ENCODE results near the gene PRODH.
"Not testable (repeated sequence)": the region's sequence is repeated elsewhere in the genome, so short reads cannot be mapped to it uniquely, and the experiment has no call there.

The PRODH gene

DNA sequence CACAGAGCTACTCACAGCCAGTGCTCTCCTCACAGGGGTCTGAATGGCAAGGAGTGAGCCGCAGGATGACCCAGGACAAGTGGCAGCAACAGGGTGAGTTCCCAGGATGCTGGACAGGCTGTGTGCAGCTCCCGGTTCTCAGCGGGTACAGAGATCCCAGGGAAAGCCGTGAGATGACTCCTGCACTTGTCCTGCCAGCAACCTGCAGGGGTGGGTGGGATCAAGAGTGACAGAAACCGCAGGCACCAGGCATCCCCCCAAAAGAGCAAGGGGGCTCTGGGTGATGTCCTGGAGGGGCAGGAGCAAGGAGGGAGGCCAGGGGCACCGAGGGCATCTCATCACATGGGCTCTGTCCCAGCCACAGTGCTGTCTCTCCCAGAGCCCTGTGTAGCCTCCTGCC lies 15.9 kb upstream of the PRODH start:
- no peak for DNase-seq

DNA sequence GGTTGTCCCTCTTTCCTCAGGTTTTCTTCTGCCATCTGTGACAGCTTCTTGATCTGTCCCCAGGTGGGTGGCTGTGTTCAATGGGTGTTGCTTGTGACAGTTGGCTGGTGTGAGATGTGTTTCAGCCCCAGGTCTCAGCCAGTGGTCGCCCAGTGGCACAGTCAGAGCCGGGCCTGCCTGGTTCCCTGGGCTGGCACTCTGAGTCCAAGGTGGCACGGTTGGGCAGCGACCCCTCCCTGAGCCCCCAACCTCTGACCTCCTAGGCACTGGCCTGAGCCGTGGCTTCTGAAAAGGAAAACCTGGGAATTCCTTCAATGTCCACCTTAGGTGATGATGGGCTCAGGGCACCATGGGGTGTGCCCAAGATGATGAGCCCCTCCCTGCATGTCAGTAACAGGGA lies 14.0 kb upstream of the PRODH start:
- DNase-seq: no peak

DNA sequence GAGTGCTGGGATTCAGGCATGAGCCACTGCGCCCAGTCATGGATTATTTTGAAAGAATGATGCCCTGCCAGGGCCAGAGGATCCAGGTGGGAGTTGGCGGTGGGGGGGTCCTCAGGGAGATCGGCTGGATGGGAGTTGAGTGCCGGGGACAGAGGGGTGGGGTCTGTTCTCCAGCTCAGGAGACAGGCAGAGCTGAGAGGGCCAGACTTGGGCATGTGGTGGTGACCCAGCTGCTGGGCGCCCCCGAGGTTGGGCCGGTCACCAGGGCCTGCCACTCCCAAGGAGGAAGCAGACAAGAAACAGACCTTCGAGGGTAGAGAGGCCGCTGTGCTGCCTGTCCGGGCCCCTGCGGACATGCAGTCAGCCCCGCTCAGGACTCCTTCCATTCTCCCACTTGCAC lies 11.8 kb upstream of the PRODH start:
- DNase-seq: no peak

GRCh38 chr22:18947105-18947504 lies 11.0 kb upstream of the PRODH start:
- not testable (repeated sequence) for DNase-seq

DNA sequence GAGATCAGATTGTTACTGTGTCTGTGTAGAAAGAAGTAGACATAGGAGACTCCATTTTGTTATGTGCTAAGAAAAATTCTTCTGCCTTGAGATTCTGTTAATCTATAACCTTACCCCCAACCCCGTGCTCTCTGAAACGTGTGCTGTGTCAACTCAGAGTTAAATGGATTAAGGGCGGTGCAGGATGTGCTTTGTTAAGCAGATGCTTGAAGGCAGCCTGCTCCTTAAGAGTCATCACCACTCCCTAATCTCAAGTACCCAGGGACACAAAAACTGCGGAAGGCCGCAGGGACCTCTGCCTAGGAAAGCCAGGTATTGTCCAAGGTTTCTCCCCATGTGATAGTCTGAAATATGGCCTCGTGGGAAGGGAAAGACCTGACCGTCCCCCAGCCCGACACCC lies 2.6 kb upstream of the PRODH start:
- DNase-seq: not testable (repeated sequence)

DNA sequence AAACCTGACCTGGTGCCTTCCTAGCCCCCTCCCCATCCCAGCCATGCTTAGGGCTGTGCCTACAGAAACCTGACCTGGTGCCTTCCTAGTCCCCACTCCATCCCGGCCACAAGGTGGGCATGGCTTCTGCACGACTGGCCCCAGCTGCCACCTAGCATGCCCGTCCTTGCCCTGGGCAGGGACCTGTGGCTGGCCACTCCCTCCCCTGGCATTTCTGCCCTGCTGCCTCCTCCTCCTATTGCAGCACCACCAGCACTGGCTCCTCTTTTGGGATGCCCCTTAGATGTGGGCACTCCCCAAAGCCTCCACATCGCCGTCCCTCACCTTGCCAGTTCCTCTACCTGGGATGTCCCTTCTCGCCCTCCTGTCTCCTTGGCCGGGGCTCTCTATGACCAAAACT lies 1.4 kb downstream of the PRODH start:
- DNase-seq: not testable (repeated sequence)

- no peak for DNase-seq
These were observed 2.2 kb downstream of the PRODH start for GRCh38 chr22:18933914-18934313.

DNA sequence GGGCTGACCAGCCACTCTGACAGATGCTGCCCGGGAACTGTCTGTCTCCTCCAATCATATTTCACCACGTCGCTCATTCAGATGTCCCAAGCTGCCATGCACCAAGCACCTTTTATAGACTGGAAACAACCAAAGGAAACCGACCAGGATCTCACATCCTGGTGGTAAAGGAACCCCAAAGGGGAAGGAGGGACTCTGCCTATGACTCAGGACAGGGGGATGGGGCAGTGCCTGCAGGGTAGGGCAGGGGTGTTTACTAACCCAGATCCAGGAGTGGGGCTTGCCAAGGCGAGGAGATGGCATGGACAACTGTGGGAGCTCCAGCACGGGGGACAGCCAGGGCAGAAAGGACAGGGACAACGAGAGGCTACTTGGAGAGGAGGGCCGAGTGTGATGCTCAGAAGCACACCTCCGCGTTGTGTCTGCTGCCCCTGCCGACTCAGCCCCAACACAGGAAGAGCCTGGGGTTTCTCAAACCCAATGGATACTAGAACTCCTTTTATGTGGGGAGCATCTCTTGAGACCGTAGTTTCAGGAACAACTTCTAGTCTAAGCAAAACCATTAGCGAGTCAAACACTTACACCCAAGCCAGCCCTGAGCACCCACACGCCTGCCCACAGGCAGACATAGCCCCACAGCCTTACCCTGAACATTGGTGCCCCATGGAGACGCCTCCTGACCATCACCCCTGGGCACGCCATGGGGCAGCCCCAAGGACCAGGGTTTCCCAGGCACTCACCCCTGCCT lies 4.0 kb downstream of the PRODH start:
- DNase-seq: no peak

DNA sequence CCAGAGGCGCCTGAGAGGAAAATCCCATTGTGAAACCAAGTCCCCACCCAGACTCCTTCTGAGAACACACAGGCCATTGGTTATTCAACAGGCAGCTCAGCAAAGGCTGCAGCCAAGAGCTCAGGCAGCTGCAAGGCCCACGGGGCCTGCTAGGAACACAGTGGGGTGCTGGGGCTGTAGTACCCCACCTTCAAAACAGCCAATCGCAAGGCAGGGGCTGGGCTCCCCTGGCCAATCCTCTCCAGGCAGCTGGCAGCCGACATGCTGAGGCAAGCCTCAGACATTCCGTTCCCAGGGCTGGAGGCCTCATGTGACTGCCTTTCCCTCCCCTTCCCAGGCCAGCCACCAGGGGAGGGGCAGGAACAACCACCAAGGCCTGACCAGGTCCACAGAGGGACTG lies 6.6 kb downstream of the PRODH start:
- no peak for DNase-seq

- no peak for DNase-seq
These were observed 8.5 kb downstream of the PRODH start for GRCh38 chr22:18927573-18927972.

- DNase-seq: no peak
These were observed 9.1 kb downstream of the PRODH start for GRCh38 chr22:18927020-18927419.

DNA sequence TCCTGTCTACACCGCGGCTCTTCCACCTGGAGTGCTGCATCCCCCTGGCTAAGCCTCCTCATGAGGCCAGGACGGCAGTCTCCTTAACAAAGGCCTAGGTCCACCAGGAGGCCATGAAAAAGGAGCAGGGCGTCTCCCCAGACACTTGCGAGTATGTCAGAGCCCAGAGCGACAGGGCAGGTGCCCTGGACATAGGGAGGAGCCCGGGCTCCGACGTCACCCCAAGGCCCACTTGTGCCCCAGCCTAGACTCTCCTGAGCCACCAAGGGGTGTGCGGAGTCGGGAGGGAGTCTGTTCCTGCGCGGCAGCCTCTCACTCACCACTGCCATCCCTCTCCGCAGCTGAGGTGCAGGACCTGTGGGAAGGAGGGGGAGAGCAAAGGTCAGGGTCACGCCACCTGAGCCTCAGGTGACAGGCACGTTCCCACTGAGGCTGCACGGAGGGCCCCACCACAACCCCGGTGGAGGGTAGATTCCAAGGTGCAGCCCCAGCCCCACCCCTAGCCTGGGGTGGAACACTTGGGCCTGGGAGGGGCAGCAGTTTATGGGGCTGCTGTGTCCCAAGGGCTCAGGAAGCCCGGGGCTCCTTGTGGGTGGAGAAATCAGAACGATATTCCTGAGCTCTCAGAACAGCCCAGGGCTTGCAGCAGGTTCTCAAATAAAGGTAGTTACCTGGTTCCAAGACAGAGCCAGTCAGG lies 10.6 kb downstream of the PRODH start:
- no peak for DNase-seq

GRCh38 chr22:18920257-18920902 lies 15.7 kb downstream of the PRODH start:
- not testable (repeated sequence) for DNase-seq

DNA sequence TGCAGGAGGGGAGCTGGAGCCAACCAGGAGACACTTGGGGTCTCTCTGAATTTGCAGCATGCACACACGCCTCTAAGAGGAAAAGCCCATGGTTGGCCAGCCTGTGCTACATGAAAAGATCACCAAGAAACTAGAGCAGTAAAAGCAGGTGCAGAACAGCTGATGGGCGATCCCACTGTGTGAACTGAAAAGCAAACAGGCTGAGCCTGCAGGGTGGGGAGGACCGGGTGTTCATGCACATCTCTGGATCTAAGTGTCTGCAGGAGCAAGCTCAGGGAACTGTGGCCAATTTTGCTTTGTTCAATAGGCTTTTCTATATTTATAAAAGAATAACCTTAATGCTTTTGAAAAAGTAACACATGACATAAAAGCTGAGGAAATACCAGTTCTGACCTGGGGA lies 18.3 kb downstream of the PRODH start:
- DNase-seq: not testable (repeated sequence)

GRCh38 chr22:18915550-18915949 lies 20.5 kb downstream of the PRODH start:
- DNase-seq: not testable (repeated sequence)

DNA sequence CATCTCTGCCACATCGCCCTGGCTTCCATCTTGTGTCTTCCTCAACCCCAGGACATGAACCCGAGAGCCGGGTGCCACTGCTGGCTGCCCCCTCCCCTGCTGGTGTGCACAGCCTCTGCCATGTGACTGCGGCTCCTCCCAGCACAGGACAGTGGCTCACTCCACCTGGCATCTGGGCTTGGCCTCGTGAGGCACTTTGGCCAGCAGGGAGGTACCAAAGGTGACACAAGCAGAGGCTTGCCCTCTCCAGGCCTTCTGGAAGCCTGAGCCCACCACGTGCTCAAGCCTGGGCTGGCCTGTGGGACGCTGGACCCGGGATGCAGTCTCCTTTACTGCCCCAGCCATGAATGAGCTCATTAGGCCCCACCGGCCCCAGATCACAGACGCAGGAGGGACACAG lies 21.5 kb downstream of the PRODH start:
- not testable (repeated sequence) for DNase-seq

DNA sequence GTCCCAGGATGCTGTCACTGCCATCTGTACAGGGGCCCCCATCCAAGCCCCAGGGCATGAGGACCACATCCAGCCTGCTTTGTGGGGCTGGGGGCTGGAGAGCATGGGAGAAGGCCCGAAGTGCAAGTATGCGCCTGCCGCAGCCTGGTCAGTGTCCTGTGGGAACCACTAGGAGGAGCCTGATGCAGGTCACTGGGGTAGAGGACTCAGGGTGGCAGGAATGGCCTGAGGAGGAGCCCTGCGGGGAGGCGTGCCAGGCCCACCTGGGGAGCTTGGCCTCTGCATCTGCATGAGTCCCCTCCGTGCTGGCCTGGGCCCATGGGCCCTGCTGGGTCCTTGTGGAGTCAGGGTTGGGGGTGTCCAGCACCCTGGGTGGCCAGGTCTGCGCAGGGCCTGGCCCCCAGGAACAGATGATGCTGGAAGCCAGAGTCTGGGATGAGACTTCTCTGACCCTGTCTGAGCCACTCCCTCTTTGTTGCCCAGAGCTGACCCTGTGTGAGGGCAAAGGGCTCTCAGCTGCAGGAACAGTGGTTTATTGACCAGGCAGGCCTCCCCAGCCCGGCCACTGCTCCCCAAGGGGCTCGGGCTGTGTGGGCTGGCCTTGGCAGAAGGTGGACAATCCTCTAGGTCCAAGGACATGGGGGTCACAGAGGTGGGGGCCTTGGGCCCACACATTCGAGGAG lies 23.7 kb downstream of the PRODH start:
- not testable (repeated sequence) for DNase-seq

- not testable (repeated sequence) for DNase-seq
These were observed 24.6 kb downstream of the PRODH start for GRCh38 chr22:18911535-18911934.

DNA sequence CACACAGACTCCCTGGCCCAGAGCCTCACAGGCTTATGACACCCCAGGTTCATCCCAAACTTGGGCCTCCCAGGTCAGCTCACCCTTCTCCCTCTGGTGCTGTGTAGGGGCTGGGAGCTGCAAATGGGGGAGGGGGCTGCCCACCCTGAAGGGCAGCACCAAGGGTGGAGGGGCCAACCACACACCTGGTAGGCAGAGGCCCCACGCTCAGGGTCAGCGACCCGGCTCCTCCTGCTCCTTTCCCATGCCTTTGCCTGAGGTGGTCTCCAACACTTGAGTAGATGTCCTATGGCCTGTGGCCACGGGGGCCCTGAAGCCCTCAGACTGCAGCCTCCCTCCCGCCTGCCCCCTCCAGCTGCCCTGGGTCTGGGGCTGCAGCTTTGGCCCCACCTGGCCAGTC lies 26.5 kb downstream of the PRODH start:
- DNase-seq: no peak

DNA sequence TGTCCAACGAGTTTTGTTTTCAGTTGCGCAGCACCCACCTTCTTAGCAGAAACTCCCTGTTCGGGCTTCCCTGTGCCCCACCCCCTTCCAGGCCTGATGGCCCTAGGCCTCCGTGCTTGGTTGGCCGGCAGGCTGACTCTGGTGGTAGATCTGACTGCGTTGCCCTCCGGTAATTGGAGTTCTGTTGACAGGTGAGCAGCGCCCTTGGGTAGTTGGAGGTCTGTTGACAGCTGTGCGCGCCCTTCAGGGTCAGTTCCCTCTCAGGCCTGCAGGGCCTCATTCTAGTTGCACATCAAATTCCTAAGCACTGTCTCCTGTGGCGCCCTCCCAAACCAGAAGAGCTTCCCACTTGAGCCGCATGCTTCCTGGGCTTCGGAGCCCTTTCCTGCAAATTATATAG lies 29.2 kb downstream of the PRODH start:
- DNase-seq: no peak

GRCh38 chr22:18906410-18906745 lies 29.7 kb downstream of the PRODH start:
- DNase-seq: not testable (repeated sequence)

- no peak for DNase-seq
These were observed 30.3 kb downstream of the PRODH start, which contains the start of gene DGCR6 for GRCh38 chr22:18905540-18906409. TSS of gene DGCR6 (plus strand) at chr22:18906320. CDS start at chr22:18906375, 55 bp downstream.
